ENCODE data around the gene MISP.

MISP gene

DNA sequence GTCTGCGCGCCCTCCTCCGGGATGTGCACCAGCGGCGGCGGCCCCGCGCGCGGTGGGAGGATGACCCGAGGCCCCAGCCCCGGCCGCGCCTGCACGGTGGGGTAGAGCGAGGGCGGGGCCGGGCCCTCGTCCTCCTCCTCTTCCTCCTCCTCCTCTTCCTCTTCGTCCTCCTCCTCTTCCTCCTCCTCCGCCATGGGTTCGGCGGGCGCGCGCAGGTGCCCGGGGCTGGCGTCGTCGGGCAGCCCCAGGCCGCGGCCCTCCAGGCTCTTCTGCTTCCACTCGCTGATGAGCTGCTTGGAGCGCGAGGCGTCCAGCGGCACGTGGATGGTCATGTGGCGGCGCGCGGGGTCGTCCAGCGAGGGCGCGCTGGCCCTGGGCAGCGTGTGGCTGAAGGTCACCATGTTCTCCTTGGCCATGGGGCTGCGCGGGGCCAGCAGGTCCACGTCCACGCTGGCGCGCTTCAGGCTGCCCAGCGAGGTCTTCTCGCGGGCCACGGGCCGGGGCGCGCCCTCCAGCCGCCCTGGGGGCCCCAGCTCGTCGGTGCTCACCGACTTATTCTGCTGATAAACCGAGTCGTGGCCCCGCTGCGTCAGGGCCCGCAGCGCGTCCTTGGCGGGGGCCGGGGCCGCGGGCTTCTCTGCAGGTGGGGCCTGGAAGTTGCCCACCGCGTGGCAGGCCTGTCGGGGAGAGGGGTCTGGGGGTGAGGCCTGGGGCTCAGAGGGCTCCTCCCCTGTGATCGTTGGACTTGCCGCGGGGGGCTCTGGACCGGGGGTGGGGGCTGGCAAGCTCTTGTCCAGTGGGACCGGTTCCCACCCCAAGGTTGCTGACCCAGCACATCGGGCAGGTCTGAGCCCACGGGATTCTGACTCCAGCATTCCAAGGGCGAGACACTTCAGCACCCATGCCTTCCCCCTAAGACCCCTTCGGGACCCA is 62.6 kb downstream of the MISP start:
- DNase-seq = no peak
